HCT116 (cell line): Measurements from ENCODE around the gene HS6ST1. TPM values are rescaled to one million over a fixed set of nuclear protein-coding genes. Genes with fewer than 3 reads are reported as not detected.

Experiments
- ATAC-seq: fragments of 200-7000 bp; cut with Tn5 transposase; 2 replicates; pipeline ENCODE4 v1.9.1; 2020; ENCODE audit warnings: mild to moderate bottlenecking, moderate library complexity
- BruUV-seq: library from RNA; stranded (reverse); fragments of 400-500 nt; replicated peaks from 2 replicates; lab custom pipeline; 2021; lab: Mats Ljungman, UMichigan
- CTCF ChIA-PET: fragments of 300-600 bp; sonication (Branson Sonifier 250); formaldehyde crosslinking; loops from one replicate; lab custom pipeline; 2021; ENCODE audit warnings: antibody characterized with exemption; lab: Charles Lee
- POLR2A ChIA-PET: fragments of 300-600, 350-600 bp; sonication (Branson Sonifier 250); formaldehyde crosslinking; loops from one replicate; lab custom pipeline; 2021; ENCODE audit warnings: antibody characterized with exemption; lab: Charles Lee
- RAD21 ChIA-PET, 2 experiments: fragments of 300-600 bp; sonication (Branson Sonifier 250); formaldehyde crosslinking; loops; one replicate each; lab custom pipeline; 2023; ENCODE audit warnings: low total read pairs in 2 of 2; ENCODE audit not compliant: uncharacterized antibody in 2 of 2, unreplicated experiment in 2 of 2, low non-redundant PET in 1 of 2; lab: Charles Lee
- DNase-seq: peaks from one replicate; pipeline ENCODE4 v3.0.0-alpha.2; 2010; ENCODE audit warnings: low read depth, low spot score
- H2AFZ ChIP-seq: fragments of 200-600 bp; shearing (Covaris generic), sonication (generic); 2 replicates; pipeline ENCODE4 v1.6.1; 2017; ENCODE audit warnings: low read depth, mixed run types, mixed read lengths, antibody characterized with exemption, low read length; ENCODE audit not compliant: poor library complexity, severe bottlenecking
- H3K27ac ChIP-seq: 2 replicates; pipeline ENCODE4 v1.5.1; 2012; ENCODE audit warnings: low read depth, low read length
- H3K27me3 ChIP-seq: fragments of 200-600 bp; sonication (generic); 2 replicates; pipeline ENCODE4 v1.6.1; 2016; ENCODE audit warnings: mixed run types, low read length, mixed read lengths; ENCODE audit not compliant: insufficient read depth
- H3K36me3 ChIP-seq, 2 experiments: fragments of 200-500 bp in 1 of 2; fragments of 200-600 bp in 1 of 2; sonication (Bioruptor generic) in 1 of 2; sonication (generic) in 1 of 2; 2 replicates each; pipeline versions ENCODE4 v1.5.1 to v1.6.1; 2014 to 2016; ENCODE audit warnings: low read length in 2 of 2, inconsistent platforms in 1 of 2, mixed read lengths in 1 of 2, mixed run types in 1 of 2; ENCODE audit not compliant: insufficient read depth in 2 of 2, control insufficient read depth in 1 of 2
- H3K4me1 ChIP-seq, 2 experiments: fragments of 200-600 bp in 1 of 2; sonication (generic) in 1 of 2; 2 replicates each; pipeline versions ENCODE4 v1.5.1 to v1.6.1; 2012 to 2017; ENCODE audit warnings: low read length in 2 of 2, inconsistent platforms in 1 of 2, mild to moderate bottlenecking in 1 of 2, mixed read lengths in 1 of 2, mixed run types in 1 of 2, moderate library complexity in 1 of 2; ENCODE audit not compliant: insufficient read depth in 2 of 2, control insufficient read depth in 1 of 2
- H3K4me2 ChIP-seq: fragments of 200-600 bp; sonication (generic); 2 replicates; pipeline ENCODE4 v1.6.1; 2017; ENCODE audit warnings: mixed run types, low read length, mixed read lengths
- H3K4me3 ChIP-seq, 2 experiments: fragments of 200-600 bp in 1 of 2; sonication (generic) in 1 of 2; replicated peaks in 1 of 2; 2 replicates each; pipeline ENCODE4 v1.5.1; 2011 to 2016; ENCODE audit warnings: low read length in 2 of 2, control low read depth in 1 of 2, low read depth in 1 of 2, mild to moderate bottlenecking in 1 of 2, mixed read lengths in 1 of 2, mixed run types in 1 of 2
- H3K79me2 ChIP-seq: fragments of 200-600 bp; sonication (generic); 2 replicates; pipeline ENCODE4 v1.6.1; 2017; ENCODE audit warnings: mild to moderate bottlenecking, mixed run types, low read length, moderate library complexity, mixed read lengths; ENCODE audit not compliant: insufficient read depth
- H3K9ac ChIP-seq: fragments of 200-600 bp; sonication (generic); 2 replicates; pipeline ENCODE4 v1.6.1; 2016; ENCODE audit warnings: low read length, mixed read lengths
- H3K9me2 ChIP-seq: fragments of 200-600 bp; sonication (generic), shearing (Covaris generic); 2 replicates; pipeline ENCODE4 v1.6.1; 2017; ENCODE audit warnings: mixed run types, mild to moderate bottlenecking, moderate library complexity; ENCODE audit not compliant: insufficient read depth
- H3K9me3 ChIP-seq, 2 experiments: fragments of 200-500 bp in 1 of 2; fragments of 200-600 bp in 1 of 2; sonication (Bioruptor generic) in 1 of 2; sonication (generic) in 1 of 2; 2 replicates each; pipeline ENCODE4 v1.6.1; 2014 to 2017; ENCODE audit warnings: low read length in 2 of 2, mixed read lengths in 2 of 2, inconsistent platforms in 1 of 2, low read depth in 1 of 2, mild to moderate bottlenecking in 1 of 2, mixed run types in 1 of 2, moderate library complexity in 1 of 2; ENCODE audit not compliant: control insufficient read depth in 1 of 2, insufficient read depth in 1 of 2
- H4K20me1 ChIP-seq: fragments of 200-600 bp; sonication (generic), shearing (Covaris generic); 2 replicates; pipeline ENCODE4 v1.6.1; 2017; ENCODE audit warnings: mixed run types, mild to moderate bottlenecking, moderate library complexity; ENCODE audit not compliant: insufficient read depth
- ATF3 ChIP-seq: IDR thresholded peaks from 2 replicates; pipeline ENCODE4 v1.6.1; 2012
- CBX3 ChIP-seq: IDR thresholded peaks from 2 replicates; pipeline ENCODE4 v1.6.1; 2012; ENCODE audit warnings: low read depth
- CEBPB ChIP-seq: IDR thresholded peaks from 2 replicates; pipeline ENCODE4 v1.6.1; 2012; ENCODE audit warnings: low read depth
- EGR1 ChIP-seq: IDR thresholded peaks from 2 replicates; pipeline ENCODE4 v1.6.1; 2012; ENCODE audit warnings: low read depth
- ELF1 ChIP-seq: IDR thresholded peaks from 2 replicates; pipeline ENCODE4 v1.6.1; 2012; ENCODE audit warnings: low read depth, borderline replicate concordance
- JUND ChIP-seq: IDR thresholded peaks from 2 replicates; pipeline ENCODE4 v1.6.1; 2012
- RAD21 ChIP-seq: IDR thresholded peaks from 2 replicates; pipeline ENCODE4 v1.6.1; 2012; ENCODE audit warnings: low read depth, mild to moderate bottlenecking
- REST ChIP-seq: IDR thresholded peaks from 2 replicates; pipeline ENCODE4 v1.6.1; 2012; ENCODE audit warnings: low read depth
- SIN3A ChIP-seq: IDR thresholded peaks from 2 replicates; pipeline ENCODE4 v1.6.1; 2012; ENCODE audit warnings: low read depth
- SRF ChIP-seq: IDR thresholded peaks from 2 replicates; pipeline ENCODE4 v1.6.1; 2012; ENCODE audit warnings: low read depth
- TCF7L2 ChIP-seq: IDR thresholded peaks from 2 replicates; pipeline ENCODE4 v1.7.0; 2011; ENCODE audit warnings: borderline replicate concordance, inconsistent platforms; ENCODE audit not compliant: insufficient read depth, insufficient read length; ENCODE audit errors: extremely low read depth
- YY1 ChIP-seq: IDR thresholded peaks from 2 replicates; pipeline ENCODE4 v1.6.1; 2011; ENCODE audit warnings: low read length, low read depth, moderate library complexity, mild to moderate bottlenecking; ENCODE audit not compliant: insufficient replicate concordance; ENCODE audit errors: extremely low read depth
- ZBTB33 ChIP-seq: IDR thresholded peaks from 2 replicates; pipeline ENCODE4 v1.6.1; 2011; ENCODE audit warnings: mild to moderate bottlenecking, low read length, moderate library complexity; ENCODE audit not compliant: insufficient replicate concordance; ENCODE audit errors: extremely low read depth
- ZNF274 ChIP-seq: fragments of 200-500 bp; sonication (Bioruptor generic); IDR thresholded peaks from 2 replicates; pipeline ENCODE4 v1.6.1; 2014; ENCODE audit warnings: mild to moderate bottlenecking, low read depth, low read length, inconsistent platforms
- intact Hi-C: fragments of 100-400 bp; cut with micrococcal nuclease; formaldehyde crosslinking; loops from 2 replicates; pipeline ENCODE4 v1.10.0; 2022
- total RNA-seq: library from RNA; stranded (reverse); gene quantifications from one replicate; pipeline ENCODE4 v1.2.1, GENCODE V29; 2021; ENCODE audit not compliant: unreplicated experiment

HS6ST1 gene
- total RNA-seq, 1 experiment from 2014 or later: 35.0 TPM

GRCh38 chr2:128301021-128301420 is 17.6 kb downstream of the HS6ST1 start:
- ChIA-PET CTCF (no interaction called here), POLR2A (no interaction called here)
- Histone ChIP-seq H3K9ac (no peak overlapping the region), H3K79me2 (peaks cover 92% of the 10 kb centered on the region), H3K27ac (no peak overlapping the region), H3K9me3 (no peaks in the 10 kb centered on the region), H3K27me3 (no peaks in the 10 kb centered on the region), H3K4me2 (no peak overlapping the region)
- BruUV-seq: no TSS peak
- TF ChIP-seq REST (no peak), ATF3 (no peak), EGR1 (no peak), RAD21 (no peak), CBX3 (no peak), CEBPB (no peak), ZNF274 (no peak), SRF (no peak), JUND (no peak), TCF7L2 (no peak), ELF1 (no peak), YY1 (no peak), SIN3A (no peak), ZBTB33 (no peak)
- TF ChIP-seq, all 23 proteins: peak for 0
- intact Hi-C loops: no loop called here
- peaks cover 20 to 44% of the 10 kb centered on the region in 2 experiments for H3K4me1 ChIP-seq
- peaks cover 3% of the 10 kb centered on the region; the same call in 1 of the 2 replicates for H4K20me1 ChIP-seq
- no peak overlapping the region for H2AFZ ChIP-seq
- H3K4me3 ChIP-seq: no peak overlapping the region
- no peak for DNase-seq
- H3K9me2 ChIP-seq: no peaks in the 10 kb centered on the region
- no peak for ATAC-seq
- RAD21 ChIA-PET: no interaction called here
- H3K36me3 ChIP-seq: no peaks in the 10 kb centered on the region
